ENCODE measurements around the gene CCN2. TPM values are rescaled to one million over a fixed set of nuclear protein-coding genes. Genes with fewer than 3 reads are reported as not detected.

The CCN2 gene
- polyA plus RNA-seq, 1 of the 3 experiments (the other 2 are of a cell fraction): 709 TPM

DNA sequence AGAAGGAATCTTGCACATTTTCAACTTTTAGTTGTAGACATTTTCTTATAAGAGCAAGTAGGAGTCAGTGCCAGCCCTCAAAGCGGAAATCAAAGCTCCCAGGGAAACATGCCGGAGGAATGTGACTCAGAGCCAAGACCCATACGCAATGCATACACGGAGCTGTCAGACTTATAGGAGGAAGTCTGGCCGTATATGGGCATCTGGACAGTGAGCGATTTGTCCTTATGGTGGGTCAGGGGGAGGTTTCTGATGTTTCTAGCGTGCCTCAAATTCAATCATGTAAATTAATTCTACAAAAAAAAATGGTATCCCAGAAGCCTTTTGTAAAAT is 3.6 kb upstream of the CCN2 start (continued):
- TF ChIP-seq RAD21 (IDR thresholded peaks at IDR 0.05; ENCODE audit: low read length): no peak
- TF ChIP-seq CHD2 (IDR thresholded peaks at IDR 0.05; ENCODE audit: low read length, partially characterized antibody): no peak
- TF ChIP-seq TAF1 (IDR thresholded peaks at IDR 0.05; ENCODE audit: borderline replicate concordance, low read depth, low read length): no peak
- no peak for TF ChIP-seq RCOR1 (IDR thresholded peaks at IDR 0.05; ENCODE audit: low read length)
- TF ChIP-seq RXRA (IDR thresholded peaks at IDR 0.05; ENCODE audit: borderline replicate concordance, low read depth): peak; percentile 68; the same call in 1 of the 2 replicates
- TF ChIP-seq ELF1 (IDR thresholded peaks at IDR 0.05): no peak
- TF ChIP-seq SIN3A (IDR thresholded peaks at IDR 0.05; ENCODE audit: borderline replicate concordance, low read depth, low read length): peak; percentile 94
- no peak for TF ChIP-seq FOXJ3 (CRISPR knock-in tag; IDR thresholded peaks at IDR 0.05)
- TF ChIP-seq, protein P1, sequence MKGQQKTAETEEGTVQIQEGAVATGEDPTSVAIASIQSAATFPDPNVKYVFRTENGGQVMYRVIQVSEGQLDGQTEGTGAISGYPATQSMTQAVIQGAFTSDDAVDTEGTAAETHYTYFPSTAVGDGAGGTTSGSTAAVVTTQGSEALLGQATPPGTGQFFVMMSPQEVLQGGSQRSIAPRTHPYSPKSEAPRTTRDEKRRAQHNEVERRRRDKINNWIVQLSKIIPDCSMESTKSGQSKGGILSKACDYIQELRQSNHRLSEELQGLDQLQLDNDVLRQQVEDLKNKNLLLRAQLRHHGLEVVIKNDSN (IDR thresholded peaks at IDR 0.05; ENCODE audit: borderline replicate concordance, low read depth): no peak
- TF ChIP-seq FOXM1 (IDR thresholded peaks at IDR 0.05; ENCODE audit: low read depth): no peak
- TF ChIP-seq, protein P2, sequence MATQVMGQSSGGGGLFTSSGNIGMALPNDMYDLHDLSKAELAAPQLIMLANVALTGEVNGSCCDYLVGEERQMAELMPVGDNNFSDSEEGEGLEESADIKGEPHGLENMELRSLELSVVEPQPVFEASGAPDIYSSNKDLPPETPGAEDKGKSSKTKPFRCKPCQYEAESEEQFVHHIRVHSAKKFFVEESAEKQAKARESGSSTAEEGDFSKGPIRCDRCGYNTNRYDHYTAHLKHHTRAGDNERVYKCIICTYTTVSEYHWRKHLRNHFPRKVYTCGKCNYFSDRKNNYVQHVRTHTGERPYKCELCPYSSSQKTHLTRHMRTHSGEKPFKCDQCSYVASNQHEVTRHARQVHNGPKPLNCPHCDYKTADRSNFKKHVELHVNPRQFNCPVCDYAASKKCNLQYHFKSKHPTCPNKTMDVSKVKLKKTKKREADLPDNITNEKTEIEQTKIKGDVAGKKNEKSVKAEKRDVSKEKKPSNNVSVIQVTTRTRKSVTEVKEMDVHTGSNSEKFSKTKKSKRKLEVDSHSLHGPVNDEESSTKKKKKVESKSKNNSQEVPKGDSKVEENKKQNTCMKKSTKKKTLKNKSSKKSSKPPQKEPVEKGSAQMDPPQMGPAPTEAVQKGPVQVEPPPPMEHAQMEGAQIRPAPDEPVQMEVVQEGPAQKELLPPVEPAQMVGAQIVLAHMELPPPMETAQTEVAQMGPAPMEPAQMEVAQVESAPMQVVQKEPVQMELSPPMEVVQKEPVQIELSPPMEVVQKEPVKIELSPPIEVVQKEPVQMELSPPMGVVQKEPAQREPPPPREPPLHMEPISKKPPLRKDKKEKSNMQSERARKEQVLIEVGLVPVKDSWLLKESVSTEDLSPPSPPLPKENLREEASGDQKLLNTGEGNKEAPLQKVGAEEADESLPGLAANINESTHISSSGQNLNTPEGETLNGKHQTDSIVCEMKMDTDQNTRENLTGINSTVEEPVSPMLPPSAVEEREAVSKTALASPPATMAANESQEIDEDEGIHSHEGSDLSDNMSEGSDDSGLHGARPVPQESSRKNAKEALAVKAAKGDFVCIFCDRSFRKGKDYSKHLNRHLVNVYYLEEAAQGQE (IDR thresholded peaks at IDR 0.05; ENCODE audit: low read depth, low read length): no peak
- TF ChIP-seq EZH2phosphoT487 (IDR thresholded peaks at IDR 0.05; ENCODE audit: borderline replicate concordance, low read depth): no peak
- TF ChIP-seq PBX3 (IDR thresholded peaks at IDR 0.05): peak; percentile 59; the same call in 1 of the 2 replicates
- 0 out of 2 replicates have a peak, but pooled peaks have one; percentile 38 for TF ChIP-seq JUND (IDR thresholded peaks at IDR 0.05)

DNA sequence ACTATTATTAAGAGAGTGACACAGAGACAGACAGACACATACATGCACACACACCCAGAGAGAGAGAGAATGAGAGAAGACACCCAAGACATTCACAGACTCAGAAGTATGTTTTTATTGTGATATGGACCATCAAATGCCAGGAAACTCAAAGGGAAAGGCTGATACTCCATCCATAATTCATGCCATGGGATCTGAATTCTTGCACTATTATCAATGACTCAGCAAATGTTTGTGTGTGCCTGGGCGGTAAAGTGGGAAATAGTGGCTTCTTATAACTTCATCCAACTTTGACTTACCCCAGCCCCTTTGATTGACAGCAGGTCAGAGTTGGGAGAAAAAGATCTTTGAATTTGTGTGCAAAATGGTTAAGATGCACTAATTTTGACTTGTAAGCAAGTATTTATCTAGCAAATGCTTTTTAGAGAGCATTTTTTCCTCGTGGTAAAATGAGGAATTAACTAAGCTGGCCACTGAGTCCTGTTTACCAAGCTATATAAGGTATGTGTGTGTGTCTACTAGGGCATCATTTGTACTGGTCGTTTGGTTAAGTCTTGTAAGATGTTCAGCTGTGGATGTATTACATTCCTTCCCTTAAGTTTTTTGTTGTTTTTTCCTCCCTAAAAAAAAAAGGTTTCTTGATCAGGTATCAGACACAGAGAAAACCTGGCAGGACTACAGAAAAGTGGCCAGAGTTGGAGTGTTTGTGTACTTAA is 3.0 kb upstream of the CCN2 start:
- H3K4me3 ChIP-seq (ENCODE audit: low read depth in 2 of 2, low read length in 1 of 2): peak overlapping the region; percentile 1 to 9; a peak in 1 of 4 replicates
- H3F3A ChIP-seq (replicated peaks; ENCODE audit: insufficient read depth): peaks cover 32% of the 10 kb centered on the region
- H3K4me1 ChIP-seq (ENCODE audit: control insufficient read depth in 1 of 2, insufficient read depth in 2 of 2, low read depth in 1 of 2, low read length in 1 of 2): peaks cover 7 to 37% of the 10 kb centered on the region in 2 experiments
- H3K9ac ChIP-seq: peak overlapping the region; percentile 59
- CTCF ChIA-PET: interaction anchor here (1.2 kb wide), 1 partner anchor 326 kb away, joined by 3 read pairs; no protein-coding TSS in a partner anchor
- peaks cover 3 to 12% of the 10 kb centered on the region in 2 experiments for H3K36me3 ChIP-seq (replicated peaks in 1 of 2; ENCODE audit: control insufficient read depth in 1 of 2, insufficient read depth in 2 of 2, low read length in 1 of 2)
- H3K79me2 ChIP-seq (ENCODE audit: insufficient read depth): peaks cover 34% of the 10 kb centered on the region
- no peak for DNase-seq
- H3K9me2 ChIP-seq: no peaks in the 10 kb centered on the region
- peaks cover 13% of the 10 kb centered on the region for H4K20me1 ChIP-seq (ENCODE audit: insufficient read depth)
- peak overlapping the region; percentile 81 to 97 for H3K27ac ChIP-seq (ENCODE audit: low read depth in 2 of 2, low read length in 1 of 2)
- POLR2A ChIA-PET: no interaction called here
- H3K4me2 ChIP-seq: peak overlapping the region; percentile 39
- TF ChIP-seq RCOR1 (IDR thresholded peaks at IDR 0.05; ENCODE audit: low read length) (no peak), JUND (IDR thresholded peaks at IDR 0.05) (peak; percentile 3; the same call in 1 of the 2 replicates), MXI1 (IDR thresholded peaks at IDR 0.05; ENCODE audit: low read depth, low read length) (no peak), PBX3 (IDR thresholded peaks at IDR 0.05) (peak; percentile 71), FOSL2 (IDR thresholded peaks at IDR 0.05; ENCODE audit: borderline replicate concordance, low read depth) (peak; percentile 20; the same call in 1 of the 2 replicates), FOXM1 (IDR thresholded peaks at IDR 0.05; ENCODE audit: low read depth) (no peak)
- TF ChIP-seq, protein P3, sequence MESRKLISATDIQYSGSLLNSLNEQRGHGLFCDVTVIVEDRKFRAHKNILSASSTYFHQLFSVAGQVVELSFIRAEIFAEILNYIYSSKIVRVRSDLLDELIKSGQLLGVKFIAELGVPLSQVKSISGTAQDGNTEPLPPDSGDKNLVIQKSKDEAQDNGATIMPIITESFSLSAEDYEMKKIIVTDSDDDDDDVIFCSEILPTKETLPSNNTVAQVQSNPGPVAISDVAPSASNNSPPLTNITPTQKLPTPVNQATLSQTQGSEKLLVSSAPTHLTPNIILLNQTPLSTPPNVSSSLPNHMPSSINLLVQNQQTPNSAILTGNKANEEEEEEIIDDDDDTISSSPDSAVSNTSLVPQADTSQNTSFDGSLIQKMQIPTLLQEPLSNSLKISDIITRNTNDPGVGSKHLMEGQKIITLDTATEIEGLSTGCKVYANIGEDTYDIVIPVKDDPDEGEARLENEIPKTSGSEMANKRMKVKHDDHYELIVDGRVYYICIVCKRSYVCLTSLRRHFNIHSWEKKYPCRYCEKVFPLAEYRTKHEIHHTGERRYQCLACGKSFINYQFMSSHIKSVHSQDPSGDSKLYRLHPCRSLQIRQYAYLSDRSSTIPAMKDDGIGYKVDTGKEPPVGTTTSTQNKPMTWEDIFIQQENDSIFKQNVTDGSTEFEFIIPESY (IDR thresholded peaks at IDR 0.05; ENCODE audit: borderline replicate concordance, low read depth): no peak
- WGBS (ENCODE audit: low lambda C conversion rate): 0% methylated on average over 3 of the region's 3 CpGs
- no peak overlapping the region for H2AFZ ChIP-seq (ENCODE audit: low read depth)
- no peaks in the 10 kb centered on the region for H3K27me3 ChIP-seq (ENCODE audit: insufficient read depth)
- H3K9me3 ChIP-seq: no peaks in the 10 kb centered on the region

Measured in SK-N-SH (cell line).